Measurements from ENCODE around the gene MYCN.

MYCN gene

GRCh38 chr2:15995603-15996002, 55.3 kb downstream of the MYCN start:
- Mint-ChIP-seq H3K4me3 (no peak overlapping the region), H3K36me3 (no peaks in the 10 kb centered on the region), H3K9me3 (peaks cover 6% of the 10 kb centered on the region), H3K27ac (no peak overlapping the region), H3K4me1 (no peaks in the 10 kb centered on the region)
- ATAC-seq (no peak), DNase-seq (ENCODE audit: low spot score in 2 of 2) (no peak)
